ENCODE data around the gene KIAA1217.
A peak's percentile ranks its signal among the peaks of the same experiment; 100 is the strongest.
"Not testable (repeated sequence)": the region's sequence is repeated elsewhere in the genome, so short reads cannot be mapped to it uniquely, and the experiment has no call there.

Gene KIAA1217

DNA sequence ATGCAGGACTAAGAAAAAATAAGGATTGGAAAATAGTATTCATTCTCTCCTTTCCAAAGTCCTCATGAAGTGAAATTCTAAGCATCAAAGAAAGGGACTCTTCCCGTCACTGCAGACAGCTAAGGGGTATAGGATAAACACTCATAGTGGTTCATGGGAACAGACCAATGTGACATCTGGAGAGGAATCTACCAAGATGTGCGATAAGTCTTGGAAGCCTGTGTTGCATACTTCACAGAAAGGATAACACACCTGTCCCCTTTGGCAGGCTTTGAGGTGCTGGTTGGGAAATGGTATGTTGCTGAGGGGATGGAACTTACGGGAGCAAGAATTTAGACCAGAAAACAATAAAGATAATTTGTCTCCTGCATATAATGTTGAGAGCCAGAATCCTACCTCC is 266.7 kb downstream of the KIAA1217 start:
- DNase-seq = no peak

GRCh38 chr10:24476913-24477701 is 268.2 kb downstream of the KIAA1217 start:
- no peak for DNase-seq

- no peak for DNase-seq
Measured at GRCh38 chr10:24477915-24478314, 269.0 kb downstream of the KIAA1217 start.

- no peak for DNase-seq
Measured at GRCh38 chr10:24479806-24480205, 270.9 kb downstream of the KIAA1217 start.

GRCh38 chr10:24480447-24480846 is 271.5 kb downstream of the KIAA1217 start:
- DNase-seq = no peak

DNA sequence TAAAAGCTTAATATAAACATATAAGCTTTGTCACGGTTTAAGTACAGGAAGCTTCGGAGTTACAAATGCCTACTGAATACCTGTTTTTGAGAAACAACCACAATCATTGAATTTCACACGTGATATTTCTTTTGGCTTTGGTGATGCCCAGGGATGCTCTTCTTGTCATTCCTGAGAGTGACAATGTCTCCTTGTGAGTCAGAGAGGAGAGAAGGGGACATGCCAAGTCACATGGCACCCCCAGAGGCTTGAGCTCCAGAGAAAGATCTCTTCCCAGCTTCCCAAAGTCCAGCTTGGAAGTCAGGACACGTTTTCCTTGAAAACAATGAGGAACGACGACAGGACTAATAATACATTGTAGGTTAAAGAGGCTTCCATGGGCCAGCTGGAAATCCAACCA is 272.3 kb downstream of the KIAA1217 start:
- no peak for DNase-seq

- DNase-seq = not testable (repeated sequence)
Measured at GRCh38 chr10:24482713-24483112, 273.8 kb downstream of the KIAA1217 start.

DNA sequence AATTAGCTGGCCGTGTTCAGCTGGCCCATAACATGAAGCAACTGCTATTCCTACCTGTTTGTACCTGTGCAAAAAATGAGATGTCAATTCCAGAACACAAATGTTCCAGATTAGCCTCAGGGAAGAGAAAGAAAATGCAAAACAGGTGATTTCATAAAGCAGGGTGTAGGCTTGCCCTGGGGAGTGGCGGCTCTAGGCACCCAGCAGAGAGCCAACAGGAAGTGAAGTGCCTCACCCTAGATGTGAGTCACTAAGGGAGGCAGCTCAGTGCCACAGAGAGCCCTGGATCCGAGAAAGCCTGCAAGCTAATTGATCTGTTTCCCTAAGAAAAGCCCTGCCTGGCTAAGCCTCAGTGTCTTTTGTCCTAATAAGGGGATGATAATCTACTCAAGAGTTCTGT is 274.8 kb downstream of the KIAA1217 start:
- DNase-seq = peak; percentile 36

GRCh38 chr10:24484771-24485170 is 275.8 kb downstream of the KIAA1217 start:
- no peak for DNase-seq

GRCh38 chr10:24485304-24485703 is 276.4 kb downstream of the KIAA1217 start:
- DNase-seq = no peak

DNA sequence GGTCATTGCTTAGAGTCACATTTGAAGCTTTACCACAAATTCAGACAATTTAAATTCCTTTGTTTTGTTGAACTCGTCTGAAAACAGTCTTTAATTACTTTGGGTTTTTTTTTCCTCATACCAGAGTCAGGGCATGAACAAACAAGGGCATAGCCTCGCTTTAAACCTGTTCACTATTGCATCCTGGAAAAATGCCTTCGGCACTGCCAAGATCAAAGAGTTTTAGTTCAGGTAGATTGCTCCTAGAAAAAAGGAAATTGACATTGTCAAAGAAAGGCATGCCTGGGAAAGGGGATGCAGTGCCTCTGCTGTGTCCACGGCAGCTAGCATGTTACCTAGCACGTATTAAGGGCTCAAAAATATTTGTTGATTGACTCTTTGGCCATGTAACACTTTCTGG is 279.7 kb downstream of the KIAA1217 start:
- DNase-seq = no peak

- DNase-seq = no peak
Measured at GRCh38 chr10:24493165-24493564, 284.2 kb downstream of the KIAA1217 start.

DNA sequence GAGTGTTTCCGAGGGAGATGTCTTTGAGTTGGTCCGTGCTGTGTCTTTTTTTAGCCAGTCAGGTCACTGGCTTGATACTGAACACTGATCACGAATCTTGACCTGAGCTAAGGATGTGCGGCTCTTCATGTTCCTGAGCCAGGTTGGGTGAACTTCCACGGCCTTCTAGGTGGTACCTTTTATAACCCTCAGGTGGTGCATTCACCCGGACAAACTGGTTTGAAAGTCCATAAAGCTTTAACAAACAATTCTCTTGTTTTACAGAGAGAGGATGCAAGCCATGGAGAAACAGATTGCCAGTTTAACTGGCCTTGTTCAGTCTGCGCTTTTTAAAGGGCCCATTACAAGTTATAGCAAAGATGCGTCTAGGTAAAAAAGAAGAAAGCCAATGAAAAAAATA is 285.3 kb downstream of the KIAA1217 start:
- DNase-seq = no peak

- no peak for DNase-seq
Measured at GRCh38 chr10:24494777-24495176, 285.8 kb downstream of the KIAA1217 start.

DNA sequence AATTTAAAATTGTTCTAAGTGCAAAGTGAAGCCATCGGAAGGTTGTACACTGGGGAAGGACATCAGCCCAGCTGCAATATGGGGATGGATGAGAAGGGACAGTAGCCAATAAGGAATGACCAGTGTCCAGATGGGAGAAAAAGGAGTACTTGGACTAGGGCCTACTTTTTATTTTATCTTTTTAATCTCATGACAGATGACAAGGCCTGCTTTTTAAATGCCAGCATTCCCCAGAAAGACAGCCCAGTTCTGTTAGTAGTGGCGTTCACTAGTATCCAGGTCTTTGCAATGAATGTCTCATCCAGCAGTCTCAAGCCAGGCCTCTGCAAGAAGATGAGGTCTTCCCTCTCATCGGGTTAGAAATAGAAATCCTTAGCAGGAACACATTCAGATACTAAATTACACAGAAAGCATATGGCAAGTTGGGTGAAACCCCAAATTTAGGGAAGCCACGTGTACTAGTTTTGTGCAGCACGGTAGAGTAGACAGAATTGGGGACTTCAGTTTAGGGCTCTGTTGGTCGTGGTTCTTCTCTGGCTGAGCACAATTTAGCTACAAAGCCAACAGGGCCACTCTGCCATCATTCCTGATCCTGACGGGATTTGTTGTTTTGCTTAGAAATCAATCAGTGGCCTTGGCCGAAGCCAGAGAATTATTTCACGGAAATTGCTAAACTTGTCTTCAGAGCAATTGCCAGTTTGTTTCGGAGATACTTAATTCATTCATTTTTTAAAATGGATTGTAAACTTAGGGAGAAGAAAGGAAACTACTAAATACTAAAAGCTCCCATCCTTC is 286.9 kb downstream of the KIAA1217 start:
- DNase-seq = no peak

DNA sequence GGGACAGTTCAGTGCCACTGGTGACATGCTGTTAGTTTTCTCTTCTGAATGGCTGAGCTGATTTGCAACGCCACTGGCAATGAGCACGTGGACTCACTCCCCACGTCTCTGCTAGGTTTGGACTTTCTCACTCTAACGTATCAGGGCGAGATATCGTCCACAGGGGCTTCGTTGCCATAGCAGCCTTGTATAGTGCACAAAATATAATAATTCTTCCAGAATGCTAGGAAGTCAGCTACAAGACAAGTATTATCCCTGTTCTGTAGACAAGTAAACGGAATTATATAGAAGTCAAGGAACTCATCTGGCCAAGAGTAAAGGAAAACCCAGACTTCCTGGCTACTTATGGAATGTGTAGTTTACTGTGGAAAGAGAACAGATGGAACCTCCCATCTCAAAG is 288.0 kb downstream of the KIAA1217 start:
- no peak for DNase-seq

DNA sequence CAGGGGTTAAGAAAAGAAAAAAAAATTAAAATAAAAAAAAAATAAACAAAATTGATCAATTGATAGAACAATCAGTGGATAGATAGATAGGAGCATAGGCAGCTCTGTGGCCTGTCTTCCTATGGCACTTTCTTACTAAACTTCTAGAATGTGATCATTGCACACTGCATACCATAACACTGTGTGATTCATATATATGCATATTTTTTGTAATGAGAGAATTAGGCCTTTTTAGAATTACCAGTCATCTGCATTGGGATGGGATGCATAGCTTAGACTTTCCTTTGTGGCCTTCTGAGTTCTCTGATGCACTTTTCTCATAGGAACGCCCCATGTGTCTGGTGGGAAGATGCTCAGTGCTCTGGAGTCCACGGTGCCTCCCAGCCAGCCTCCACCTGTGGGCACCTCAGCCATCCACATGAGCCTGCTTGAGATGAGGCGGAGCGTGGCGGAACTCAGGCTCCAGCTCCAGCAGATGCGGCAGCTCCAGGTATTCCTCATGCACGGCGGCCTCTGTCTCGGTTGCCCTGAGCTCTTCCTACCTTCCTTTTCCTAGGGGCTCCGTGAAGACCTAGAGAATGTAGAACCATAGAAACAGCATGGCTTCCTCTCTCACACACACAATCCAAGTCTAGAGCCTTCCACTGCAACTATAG is 292.2 kb downstream of the KIAA1217 start:
- no peak for DNase-seq

- no peak for DNase-seq
Measured at GRCh38 chr10:24502006-24502405, 293.1 kb downstream of the KIAA1217 start.

DNA sequence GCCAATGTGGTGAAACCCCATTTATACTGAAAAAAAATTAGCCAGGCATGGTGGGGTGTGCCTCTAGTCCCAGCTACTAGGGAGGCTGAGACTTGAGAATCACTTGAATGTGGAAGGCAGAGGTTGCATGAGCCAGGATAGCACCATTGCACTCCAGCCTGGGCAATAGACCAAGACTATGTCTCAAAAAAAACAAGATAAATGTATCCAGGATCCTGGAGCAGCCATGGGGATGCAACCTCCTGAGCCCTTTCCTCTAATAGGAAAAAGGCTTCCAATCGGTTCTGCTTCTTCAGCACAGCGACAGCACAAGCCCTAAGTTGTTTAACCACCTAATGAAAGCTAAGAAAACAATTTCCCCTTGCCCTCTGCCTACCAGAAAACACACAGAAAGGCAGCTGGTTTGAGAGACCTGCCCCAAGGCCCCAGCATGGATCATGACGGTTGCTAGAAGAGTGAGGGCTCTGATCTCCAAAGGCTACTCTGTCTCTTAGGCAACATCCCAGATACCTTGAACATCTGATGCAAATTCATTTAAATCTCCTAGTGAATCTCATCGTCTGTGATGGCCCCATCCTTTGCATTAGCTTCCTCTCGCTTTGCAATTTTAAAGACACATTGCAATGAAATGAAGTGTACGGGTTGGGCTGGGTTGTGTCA is 294.0 kb downstream of the KIAA1217 start:
- DNase-seq = no peak

DNA sequence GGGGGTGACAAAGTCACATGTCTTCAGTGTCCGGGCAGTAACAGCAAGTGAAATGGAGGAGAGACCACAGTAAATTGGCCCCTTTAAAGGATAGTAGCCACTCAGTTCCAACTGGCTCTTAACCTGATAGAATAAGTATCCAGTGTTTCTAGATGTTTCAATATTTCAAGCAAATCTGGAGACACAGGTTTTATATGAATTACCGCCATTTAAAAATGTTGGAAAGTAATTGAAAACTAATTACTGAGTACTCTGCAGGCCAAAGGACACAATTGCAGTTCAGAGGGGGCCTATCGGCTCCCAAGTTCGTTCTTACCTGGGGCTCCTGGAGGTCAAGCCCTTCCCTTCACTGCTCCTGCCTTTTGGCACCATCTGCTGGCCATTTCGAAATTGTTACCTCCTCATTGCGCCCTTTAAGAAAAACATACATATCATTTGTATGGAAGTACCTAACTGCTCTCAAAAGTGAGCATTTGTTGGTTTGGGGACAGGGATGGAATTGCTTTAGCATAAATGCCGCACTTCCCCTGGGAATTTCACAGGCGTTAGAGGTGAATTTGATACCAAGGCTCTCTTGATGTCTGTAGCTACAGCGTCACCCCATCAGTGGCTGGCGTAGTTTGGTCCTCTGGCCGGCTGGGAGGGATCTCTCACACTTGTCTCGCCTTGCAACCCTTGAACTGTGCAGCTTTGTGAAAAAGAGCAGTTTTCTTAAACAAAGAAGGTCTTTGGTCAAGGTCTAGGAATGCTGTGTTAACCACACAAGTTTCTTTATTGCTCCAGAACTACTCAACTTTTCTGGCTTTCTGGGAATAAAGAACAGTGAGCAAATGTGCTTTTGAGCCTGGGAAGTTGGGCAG is 294.8 kb downstream of the KIAA1217 start:
- DNase-seq = no peak

DNA sequence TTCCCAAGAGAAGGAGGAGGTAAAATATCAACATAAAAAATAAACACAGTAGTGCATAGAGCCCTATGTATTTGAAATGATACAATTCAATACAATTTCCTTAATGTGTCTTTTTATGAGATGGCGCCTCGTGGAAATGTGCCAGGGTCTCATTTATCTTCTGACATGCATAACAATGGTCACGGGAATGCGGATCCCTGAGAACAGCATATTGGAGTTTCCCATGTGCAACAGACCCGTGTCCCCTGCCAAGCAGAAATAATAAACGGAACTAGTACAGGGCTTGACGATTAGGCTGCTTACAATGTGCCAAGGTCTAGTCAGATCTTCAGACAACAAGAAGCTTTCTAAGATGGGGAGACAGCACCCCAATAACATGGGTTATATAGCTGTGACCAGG is 296.8 kb downstream of the KIAA1217 start:
- no peak for DNase-seq

GRCh38 chr10:24513155-24513554 is 304.2 kb downstream of the KIAA1217 start:
- no peak for DNase-seq
